GM12874 (cell line): Measurements from ENCODE around the gene NPC2.

Experiments used
- TF ChIP-seq, protein P1 (sequence below): IDR thresholded peaks from 2 replicates; pipeline ENCODE4 v1.5.1; 2011; ENCODE audit warnings: low read depth, mild to moderate bottlenecking, control low read depth, low read length, moderate library complexity; ENCODE audit not compliant: insufficient read depth

NPC2 gene

GRCh38 chr14:74509587-74510222 lies 16.6 kb upstream of the NPC2 start:
- TF ChIP-seq, protein P1, sequence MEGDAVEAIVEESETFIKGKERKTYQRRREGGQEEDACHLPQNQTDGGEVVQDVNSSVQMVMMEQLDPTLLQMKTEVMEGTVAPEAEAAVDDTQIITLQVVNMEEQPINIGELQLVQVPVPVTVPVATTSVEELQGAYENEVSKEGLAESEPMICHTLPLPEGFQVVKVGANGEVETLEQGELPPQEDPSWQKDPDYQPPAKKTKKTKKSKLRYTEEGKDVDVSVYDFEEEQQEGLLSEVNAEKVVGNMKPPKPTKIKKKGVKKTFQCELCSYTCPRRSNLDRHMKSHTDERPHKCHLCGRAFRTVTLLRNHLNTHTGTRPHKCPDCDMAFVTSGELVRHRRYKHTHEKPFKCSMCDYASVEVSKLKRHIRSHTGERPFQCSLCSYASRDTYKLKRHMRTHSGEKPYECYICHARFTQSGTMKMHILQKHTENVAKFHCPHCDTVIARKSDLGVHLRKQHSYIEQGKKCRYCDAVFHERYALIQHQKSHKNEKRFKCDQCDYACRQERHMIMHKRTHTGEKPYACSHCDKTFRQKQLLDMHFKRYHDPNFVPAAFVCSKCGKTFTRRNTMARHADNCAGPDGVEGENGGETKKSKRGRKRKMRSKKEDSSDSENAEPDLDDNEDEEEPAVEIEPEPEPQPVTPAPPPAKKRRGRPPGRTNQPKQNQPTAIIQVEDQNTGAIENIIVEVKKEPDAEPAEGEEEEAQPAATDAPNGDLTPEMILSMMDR: no peak

- TF ChIP-seq, protein P1: no peak
Measured at GRCh38 chr14:74508844-74509428, 15.8 kb upstream of the NPC2 start.

GRCh38 chr14:74508292-74508731 lies 15.2 kb upstream of the NPC2 start:
- TF ChIP-seq, protein P1: 0 out of 2 replicates have a peak, but pooled peaks have one; percentile 32

DNA sequence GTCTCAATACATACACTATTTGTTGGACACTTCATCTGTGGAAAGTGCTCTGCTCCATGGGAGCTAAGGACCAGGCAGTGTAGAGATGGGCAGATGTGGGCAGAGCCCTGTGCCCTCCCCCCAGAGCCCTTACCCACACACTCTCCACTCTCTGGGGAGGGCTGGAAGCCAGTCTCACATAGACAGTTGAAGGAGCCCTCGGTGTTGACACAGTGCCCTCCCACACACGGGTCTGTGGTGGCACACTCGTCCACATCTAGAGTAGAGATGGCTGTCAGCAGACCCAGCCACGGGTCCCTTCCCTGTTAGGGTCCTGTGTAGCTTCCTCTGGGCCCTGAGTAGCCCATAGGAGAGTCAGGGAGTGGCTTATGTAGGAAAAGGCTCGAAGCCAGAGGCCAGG lies 14.7 kb upstream of the NPC2 start:
- TF ChIP-seq, protein P1: no peak

DNA sequence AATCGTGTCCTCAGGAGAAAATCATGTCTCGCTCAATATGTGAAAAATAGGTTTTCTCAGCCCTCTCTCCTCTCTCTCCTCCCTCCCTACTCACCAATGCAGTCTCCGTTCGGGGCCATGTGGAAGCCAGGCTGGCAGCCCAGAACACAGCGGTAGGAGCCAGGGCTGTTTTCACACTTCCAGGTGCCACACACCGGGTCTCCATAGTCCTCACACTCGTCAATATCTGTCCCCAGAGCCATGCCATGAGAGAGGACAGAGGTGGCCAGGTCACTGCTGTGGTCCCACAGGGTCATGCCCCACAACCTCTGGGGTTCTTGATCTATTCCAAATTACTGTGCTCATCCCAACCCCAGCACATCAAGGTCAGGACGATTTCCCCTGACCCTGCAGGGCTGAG lies 14.0 kb upstream of the NPC2 start:
- TF ChIP-seq, protein P1: no peak

- TF ChIP-seq, protein P1: no peak
Measured at GRCh38 chr14:74506411-74506851, 13.3 kb upstream of the NPC2 start.

DNA sequence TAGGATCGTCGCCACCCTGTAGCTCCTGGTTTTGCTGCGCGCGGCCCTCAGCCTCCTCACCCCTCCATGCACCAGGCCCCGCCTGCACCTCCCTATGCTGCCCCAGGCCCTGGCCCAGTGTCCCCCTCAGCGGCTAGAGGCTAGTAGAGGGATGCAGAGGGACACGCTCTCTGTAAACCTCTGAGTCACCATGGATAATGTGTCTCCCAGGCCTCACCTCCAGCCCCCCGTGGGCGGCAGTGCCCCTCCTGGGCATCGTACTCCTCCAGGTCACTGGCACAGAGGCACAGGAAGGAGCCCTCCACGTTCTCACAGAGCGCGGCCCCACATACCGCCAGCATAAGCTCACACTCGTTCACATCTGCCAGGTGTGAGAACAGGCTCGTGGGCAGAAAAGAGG lies 12.7 kb upstream of the NPC2 start:
- TF ChIP-seq, protein P1: no peak
